ENCODE measurements around the gene CLRN3.

Gene CLRN3

DNA sequence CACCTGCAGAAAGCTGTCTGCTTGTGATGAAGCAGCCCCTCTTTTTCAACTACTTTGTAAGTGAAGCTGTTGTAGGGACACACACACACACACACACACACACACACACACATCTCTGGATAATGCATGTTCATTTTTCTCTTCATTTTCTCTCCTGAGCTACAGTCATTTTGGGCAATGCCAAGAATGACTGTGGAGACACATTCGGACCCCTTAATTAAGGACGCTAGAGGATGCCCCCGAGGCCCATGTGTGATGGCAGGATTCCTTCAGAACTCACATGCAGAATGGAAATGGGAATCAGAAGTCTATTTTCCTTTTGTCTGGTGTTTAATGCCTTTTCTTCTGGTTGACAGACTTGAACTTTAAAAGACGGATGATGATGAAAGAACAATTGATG, 56.6 kb downstream of the CLRN3 start:
- no peak for DNase-seq

DNA sequence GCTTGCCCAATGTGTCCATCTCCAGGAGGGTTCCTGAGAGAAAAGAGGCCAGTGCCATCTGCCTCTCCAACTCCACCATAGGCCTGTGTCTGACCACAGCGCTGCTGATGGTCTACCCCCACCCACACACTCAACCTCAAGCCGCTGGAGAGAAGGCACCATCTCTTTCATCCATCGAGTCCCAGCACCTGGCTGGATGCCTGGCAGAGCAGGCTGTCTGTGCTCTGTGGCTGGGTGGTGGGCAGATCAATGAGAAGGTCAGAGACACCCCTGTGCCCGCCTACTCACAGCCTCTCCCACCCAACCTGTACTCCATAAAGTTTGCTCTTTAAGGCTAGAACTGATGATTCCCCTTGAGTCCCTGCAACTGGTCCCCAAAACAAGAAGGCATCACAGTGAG, 58.0 kb downstream of the CLRN3 start:
- no peak for DNase-seq

DNA sequence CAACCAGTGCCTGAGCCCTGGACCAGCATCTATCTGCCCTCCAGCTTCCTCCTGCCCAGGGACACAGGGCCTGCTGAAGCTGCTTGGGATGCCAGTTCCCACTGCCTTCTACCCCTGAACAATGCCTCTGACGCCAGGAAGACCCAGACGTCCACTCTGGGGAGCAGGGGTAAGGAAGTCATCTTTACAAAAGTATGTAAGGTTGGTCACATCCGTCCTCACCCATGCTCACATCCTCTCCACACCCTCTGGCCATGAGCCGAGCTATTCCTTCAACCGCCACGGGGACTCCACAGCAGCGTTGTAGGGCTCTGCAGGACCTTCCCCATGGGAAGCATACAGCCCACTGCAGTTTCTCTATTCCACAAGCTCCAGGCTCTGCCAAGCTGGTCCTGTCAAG, 58.5 kb downstream of the CLRN3 start:
- no peak for DNase-seq

DNA sequence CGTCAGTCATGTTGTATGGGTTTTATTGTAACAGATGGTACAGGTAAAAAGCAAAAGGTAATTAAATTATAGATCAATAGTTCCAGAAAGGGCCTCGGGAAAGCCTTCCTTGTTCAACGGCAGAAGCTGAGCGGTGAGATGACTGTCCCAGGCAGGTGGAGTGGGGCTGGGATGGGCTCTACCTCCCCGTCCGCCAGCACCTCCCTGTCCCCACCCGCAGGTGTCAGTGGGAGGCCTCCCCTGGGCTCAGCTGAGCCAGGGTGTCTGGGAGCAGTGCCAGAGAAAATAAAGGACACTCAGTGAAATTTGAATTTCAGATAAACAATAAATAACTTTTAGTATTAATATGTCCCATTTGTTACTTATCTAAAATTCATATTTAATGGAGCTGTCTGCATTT, 58.9 kb downstream of the CLRN3 start:
- DNase-seq, result no peak

DNA sequence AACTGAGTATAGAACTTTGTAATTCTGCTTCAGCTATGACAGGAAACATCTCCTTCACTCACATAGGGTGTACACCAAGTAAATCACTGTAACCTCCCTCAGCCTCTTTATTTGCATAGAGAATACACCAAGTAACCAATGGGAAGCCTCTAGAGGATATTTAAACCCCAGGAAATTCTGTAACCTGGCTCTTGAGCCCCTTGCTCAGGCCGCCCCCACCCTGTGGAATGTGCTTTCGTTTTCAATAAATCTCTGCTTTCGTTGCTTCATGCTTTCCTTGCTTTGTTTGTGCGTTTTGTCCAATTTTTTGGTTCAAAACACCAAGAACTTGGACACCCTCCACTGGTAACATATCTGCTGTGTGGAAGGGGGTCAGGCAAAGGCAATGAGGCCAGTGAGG, 60.2 kb downstream of the CLRN3 start:
- no peak for DNase-seq

DNA sequence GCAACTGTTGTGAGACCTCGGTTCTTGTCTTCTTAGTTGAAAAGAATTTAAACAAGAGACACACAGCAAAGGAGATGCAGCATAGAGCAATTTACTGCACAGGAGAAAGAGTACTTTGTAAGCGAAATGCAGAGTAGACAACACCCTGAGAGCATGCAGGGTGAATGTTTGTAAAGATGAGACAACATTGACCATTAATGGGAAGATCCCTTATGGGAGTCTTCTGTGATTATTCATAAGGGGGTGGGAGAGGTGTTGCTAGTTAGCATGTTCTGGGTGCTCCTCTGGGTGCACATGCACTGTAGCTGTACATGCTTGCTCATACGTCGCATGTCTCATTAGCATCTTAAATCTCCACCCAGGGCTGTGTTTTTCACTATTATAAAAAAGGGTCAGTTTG, 62.3 kb downstream of the CLRN3 start:
- DNase-seq, result no peak
